ENCODE measurements around the gene CFAP221.
A peak's percentile ranks its signal among the peaks of the same experiment; 100 is the strongest.
"Not testable (repeated sequence)": the region's sequence is repeated elsewhere in the genome, so short reads cannot be mapped to it uniquely, and the experiment has no call there.

Gene CFAP221

DNA sequence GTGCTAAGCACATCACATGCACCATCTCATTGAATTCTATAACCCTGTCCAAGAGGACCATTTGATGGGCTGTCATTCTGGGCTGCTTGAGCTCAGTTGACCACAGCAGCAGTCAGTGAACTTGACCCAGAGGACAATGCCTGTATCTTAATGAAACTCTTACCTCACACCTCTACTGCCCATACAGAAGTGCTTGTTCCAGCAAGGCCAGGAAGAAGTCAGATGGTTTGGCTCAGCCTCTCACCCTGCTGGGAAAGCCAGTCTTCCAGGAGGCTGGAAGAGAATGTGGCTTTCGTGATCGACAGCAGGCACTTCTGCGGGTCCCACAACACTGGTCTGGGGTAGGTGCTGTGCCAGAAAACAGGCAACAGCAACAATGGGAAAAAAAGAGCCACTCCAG lies 47.3 kb downstream of the CFAP221 start:
- DNase-seq, result no peak

DNA sequence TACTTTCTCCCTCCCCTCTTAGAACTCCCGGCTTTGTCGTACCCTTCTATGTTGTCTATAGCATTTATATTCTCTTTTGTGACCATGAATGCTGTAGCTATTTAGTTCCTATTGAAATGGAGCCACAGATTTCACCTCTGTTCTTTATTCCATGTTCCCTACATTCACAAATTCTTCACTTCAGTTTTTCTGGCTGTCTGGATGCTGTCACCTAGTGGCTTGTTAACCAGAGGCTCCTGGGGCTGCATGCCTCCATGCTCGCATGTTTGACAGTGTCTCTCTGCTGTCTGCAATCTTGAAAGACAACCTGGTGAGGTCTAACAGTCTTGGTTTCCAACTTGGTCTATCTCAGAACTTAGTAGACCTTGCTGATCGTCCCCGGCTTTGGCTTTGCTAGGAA lies 48.2 kb downstream of the CFAP221 start:
- no peak for DNase-seq

DNA sequence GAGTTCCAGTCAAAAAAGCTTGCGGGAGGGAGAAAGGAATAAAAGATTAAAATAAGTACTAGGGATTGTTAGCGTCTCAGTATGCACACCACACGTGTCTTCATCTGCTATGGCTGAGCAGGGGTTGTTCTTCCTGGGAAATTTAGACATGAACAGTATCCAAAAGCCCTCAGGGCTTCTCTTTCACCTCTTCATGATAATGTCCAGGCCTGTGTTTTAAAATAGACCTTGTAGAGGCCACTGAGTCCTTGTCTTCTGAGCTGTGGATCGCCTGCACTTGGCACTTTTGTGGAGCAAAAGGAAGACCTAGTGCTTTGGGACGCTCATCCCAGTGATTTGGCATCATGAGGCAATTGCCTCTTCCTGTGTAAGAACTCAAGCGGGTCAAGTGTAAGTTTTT lies 52.4 kb downstream of the CFAP221 start:
- DNase-seq, result no peak

DNA sequence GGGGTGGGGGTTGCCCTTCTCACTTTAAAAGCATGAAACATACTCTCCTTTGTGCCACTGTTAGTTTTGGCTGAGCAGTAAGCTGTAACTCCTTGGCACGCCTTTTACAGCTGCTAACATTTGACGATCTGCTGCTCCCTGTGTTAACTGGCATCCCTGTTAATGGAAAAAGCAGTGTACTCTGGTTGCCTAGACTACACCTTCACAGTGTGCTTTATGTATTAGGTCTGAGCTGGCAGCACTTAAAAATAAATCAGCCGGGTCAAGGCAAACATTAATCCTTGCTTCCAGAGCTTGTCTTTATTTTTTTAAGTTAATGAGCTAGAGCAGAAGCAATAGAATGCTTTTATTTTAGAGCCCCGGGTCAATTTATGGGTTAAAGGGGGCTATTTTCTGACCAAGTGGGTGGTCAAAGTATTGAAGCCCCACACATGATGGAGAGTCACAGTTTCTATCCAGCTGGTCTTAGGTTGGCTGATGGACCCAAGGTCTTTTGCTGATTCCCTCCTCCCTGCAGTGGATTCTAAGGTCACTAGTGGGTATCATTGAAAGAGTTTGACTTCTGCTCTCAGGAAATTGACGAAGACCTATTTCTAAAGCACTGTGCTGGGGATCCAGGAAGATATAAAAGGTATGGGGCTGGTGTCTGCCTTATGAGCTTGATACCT lies 54.5 kb downstream of the CFAP221 start:
- DNase-seq, result no peak

DNA sequence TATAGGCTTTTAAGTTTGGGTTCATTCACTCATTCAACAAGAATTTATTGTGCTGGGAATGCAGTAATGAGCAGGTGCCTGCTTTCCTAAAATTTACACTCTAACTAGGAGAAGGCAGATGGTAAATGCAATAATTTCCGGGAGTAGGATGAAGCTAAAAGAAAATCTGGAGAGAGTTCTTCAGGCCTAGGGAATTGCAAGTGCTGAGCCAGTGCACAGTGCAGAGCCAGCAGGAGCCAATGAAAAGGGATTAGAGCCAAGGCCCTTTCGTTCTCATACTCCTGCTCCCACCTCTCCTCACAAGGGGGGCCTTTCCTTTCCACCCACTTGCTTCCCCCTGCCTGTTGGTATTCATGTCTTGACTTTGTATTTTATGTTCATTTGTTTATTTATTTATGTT lies 55.1 kb downstream of the CFAP221 start:
- DNase-seq, result no peak

DNA sequence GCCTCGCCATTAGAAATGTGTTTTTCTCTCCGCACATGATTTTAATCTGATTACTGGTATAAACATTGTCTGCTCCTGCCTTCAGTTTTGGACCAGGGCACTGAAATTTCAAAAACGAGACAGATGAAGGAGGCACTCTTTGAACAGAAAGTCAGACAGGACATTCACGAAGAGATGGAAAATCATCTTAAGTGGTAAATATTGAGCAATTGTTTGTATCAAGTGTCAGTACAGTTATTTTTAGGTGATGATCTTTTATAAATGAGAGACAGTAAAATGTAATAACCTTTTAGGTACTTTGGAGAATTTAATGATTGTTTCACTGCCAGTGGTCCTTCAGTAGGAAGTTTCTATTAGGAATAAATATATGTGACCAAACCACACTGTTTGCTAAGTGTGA lies 60.8 kb downstream of the CFAP221 start:
- DNase-seq, result no peak

DNA sequence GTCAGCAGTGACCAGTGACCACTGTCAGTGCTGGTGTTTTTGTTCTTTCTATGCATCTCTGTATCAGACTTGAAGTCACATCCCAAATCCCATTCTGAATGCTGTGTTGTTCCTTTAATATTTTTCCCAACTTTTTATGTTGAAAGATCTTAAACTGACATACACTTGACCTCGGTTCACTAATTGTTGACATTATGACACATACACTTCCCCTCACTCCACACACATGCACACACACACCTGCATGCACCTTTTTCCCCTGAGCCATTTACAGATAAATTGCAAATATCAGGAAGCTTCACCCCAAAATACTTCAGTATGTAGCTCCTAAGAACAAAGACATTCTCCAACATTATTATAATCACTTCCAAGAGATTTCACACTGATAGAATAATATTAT lies 62.4 kb downstream of the CFAP221 start:
- no peak for DNase-seq

DNA sequence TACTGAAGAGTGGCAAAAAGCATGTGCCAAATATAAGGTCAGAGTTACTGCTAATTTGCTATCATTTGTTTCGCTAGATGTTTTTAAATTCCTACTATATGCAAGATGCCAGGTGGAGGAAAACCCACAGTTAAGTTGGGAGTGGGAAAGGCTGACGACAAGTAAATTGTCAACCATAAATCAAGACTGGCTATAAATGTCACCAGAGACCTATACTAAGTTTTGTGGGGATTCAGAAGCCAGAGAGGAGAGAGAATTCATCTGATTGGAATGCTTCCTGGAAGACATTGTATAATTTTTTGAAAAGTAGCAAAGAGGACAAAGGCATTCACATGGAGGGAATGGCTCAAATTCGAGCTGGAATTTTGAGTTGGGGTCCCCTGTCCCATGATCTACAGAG lies 64.3 kb downstream of the CFAP221 start:
- no peak for DNase-seq

DNA sequence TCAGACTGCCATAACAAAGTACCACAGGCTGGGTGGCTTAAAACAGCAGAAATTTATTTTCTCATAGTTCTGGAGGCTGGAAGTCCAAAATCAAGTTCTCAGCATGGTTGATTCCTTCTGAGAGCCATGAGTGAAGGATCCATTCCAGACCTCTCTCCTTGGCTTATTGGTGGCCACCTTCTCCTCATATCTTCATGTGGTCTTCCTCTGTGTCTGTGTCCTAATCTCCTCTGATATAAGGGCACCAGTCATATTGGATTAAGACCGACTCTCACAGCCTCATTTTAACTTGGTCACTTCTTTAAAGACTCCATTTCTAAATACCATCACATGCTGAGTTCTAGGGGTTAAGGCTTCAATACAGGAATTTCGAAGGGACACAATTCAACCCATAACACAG lies 65.1 kb downstream of the CFAP221 start:
- DNase-seq, result no peak

DNA sequence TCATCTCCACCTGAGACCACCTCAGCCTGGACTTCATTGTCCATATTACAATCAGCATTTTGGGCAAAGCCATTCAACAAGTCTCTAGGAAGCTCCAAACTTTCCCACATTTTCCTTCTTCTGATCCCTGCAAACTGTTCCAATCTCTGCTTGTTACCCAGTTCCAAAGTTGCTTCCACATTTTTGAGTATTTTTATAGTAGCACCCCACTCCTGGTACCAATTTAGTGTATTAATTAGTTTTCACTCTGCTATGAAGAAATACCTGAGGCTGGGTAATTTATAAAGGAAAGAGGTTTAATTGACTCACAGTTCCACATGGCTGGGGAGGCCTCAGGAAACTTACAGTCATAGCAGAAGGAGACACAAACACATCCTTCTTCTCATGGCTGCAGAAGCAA lies 69.9 kb downstream of the CFAP221 start:
- DNase-seq, result not testable (repeated sequence)

DNA sequence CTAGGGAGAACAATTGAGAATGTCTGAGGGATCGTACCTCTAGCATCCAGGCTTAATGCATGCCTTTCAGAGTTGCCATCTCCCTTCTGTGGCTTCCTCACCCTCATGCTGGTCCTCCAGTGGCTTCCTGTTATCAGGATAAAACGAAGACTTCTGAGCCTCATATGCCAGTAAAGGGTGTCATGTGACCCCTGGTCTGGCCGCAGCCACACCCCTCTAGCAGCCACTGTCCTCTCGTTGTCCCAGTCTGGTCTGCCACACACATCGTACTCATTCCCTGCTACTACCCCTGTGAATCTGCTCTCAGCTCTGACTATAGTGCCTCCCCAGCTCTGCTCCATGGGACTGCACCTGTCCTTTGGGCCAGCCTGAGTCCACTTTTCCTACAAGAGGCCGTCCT lies 72.2 kb downstream of the CFAP221 start:
- DNase-seq, result no peak

DNA sequence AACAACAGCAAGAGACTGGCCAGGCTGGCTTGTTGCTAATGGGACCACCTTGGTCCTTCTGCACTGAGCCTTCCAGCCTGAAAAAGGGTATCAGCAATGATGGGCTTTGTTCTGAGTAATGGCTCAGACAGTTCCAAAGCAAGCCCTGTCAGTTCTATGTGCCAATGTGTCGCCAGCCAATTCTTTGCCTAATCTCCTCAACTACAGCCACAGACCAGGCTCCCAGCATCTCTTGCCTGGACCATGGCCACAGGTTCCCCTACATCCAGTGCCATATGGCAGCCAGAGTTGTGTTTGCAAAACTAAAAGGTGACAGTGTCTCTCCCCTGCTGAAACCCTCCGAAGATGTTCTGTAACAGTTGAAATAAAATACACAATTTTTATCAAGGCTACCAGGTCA lies 73.2 kb downstream of the CFAP221 start:
- no peak for DNase-seq

DNA sequence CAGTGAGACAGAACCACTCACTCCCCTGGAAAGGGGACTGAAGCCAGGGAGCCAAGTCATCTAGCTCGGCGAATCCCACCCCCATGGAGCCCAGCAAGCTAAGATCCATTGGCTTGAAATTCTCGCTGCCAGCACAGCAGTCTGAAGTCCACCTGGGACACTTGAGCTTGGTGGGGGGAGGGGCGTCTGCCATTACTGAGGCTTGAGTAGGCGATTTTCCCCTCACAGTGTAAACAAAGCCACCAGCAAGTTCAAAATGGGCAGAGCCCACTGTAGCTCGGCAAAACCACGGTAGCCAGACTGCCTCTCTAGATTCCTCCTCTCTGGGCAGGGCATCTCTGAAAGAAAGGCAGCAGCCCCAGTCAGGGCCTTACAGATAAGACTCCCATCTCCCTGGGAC lies 74.5 kb downstream of the CFAP221 start:
- not testable (repeated sequence) for DNase-seq

DNA sequence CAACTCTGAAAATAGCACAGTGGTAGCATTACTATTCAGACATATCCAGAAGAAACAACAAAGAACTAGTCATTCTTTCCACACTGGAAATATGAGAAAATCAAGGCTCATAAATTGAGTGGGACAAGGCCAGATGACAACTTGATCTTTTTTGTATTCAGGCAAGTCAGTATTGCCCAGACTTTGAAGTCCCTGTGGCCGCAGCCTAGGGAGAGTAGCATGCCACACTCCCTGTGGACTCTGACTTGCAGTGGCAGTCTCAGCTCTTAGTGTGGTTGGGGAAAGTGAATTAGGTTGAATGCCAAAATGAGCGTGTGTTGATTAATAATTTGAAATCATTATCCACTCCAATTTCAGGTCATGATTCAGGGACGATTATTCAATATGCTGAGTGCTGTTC lies 81.0 kb downstream of the CFAP221 start:
- no peak for DNase-seq

DNA sequence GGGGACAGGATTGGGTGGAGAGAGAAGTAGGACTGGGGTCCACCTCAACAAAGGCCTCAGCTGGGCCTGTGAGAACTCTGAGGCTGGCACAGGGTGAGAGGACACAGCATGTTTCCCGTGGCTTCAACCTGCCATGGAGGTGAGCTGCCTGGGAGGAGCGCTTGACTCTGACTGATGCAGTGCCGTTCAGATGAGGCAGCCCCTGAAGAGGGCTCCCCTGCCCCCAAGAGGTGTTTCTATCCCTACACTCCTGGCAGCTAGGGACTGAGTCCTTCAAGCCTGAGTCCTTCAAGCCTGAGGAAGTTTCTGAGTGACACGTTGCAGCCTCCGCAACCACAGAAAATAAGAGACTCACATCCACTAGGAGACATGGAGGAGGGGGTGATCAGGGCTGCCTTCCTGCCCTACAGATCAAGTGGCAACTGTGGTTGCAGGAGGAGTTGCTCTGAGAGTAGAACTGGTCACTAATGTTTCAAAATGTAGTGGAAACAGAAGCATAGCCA lies 85.1 kb downstream of the CFAP221 start:
- no peak for DNase-seq

DNA sequence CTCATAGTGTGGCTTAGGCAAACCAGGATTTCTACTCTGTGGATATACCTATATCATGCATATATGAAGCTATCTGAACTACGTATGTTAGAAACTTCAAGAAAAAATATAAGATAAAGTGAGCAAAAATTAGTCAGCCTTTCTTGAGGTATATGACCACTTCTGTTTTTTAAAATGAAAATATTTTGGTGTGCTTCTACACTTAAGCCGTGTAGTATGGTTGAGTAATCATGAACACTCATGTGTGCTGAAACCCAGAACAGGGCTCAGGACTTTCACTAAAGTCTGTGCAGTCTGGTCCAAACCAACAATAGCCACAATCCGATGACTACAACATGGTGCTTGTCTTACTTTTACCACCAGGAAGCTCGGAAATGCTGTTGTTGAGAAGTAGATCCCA lies 85.9 kb downstream of the CFAP221 start:
- DNase-seq, result no peak

DNA sequence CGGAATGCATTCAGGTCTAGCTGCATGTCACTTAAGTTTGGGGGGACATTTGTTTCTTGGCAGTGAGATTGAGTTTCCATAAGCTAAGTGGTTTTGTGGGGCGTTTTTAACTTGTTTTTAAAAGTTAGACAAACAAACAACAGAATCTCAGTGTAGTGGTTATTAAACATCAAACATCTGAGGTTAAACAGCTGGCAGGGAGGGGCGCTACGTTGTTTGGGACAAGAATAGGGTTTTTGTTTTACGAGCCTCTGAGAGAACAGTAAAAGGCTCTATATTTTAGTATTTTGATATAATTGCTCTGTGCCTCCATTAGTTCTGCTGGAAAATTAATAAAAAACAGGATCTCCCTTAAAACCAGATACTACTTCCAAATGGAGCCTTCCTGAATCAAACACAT lies 93.1 kb downstream of the CFAP221 start:
- no peak for DNase-seq

DNA sequence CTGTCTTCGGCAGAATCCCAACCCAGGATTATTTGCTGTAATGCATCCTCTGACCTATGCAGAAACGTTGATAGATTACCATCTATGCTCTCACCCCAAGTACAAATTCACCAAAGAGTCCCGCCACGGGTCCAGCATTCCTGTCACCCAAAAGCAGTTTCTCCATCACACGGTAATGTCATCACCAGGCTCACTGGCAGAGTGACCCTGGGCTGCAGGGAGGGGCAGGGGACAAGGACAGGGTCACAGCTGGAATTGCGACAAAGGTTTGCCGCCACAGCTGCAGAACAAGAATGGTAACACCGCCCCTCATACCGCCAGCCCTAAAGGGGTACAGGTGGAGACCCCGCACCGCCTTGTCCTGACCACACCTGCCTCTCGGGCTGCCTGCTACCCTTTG lies 94.0 kb downstream of the CFAP221 start:
- no peak for DNase-seq

DNA sequence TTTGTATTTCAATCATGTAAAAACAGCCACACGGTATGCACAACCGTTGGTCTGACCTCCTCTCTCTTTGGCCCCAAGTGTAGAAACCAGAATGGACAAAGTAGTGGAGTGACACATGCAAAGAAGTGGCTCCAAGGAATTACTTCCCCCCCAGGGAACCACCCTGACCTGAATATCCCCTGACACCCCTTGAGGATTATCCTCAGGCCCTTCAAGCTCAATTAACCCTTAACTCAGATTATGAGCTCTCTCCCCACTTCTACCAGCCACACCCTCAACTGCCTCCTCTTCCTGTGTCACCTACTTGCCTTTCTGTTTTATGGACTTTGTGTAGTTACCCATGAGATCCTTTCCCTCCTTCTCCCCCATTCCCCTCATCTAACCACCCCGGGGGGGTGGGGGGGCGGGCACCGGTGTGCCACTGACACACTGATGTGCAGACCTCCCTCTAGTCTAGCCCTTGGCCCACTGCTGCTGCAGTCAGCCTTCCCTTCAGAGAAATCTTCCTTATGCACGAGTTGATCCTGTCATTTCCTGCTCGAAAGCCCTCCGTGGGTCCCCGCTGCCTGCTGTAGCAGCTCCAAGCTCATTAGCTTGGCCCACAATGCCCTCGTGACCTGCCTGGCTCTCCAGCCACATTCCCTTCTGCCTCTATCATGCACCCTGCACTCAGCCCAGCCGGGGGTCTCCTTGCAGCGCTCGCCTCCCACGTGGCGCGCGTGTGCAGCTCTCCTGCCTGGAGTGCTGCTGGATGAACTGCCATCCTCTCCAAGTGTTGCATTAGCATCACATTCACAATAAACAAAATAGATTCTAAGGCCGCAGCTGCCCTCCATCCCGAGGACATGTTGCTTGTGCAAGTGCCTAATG lies 94.7 kb downstream of the CFAP221 start:
- no peak for DNase-seq

DNA sequence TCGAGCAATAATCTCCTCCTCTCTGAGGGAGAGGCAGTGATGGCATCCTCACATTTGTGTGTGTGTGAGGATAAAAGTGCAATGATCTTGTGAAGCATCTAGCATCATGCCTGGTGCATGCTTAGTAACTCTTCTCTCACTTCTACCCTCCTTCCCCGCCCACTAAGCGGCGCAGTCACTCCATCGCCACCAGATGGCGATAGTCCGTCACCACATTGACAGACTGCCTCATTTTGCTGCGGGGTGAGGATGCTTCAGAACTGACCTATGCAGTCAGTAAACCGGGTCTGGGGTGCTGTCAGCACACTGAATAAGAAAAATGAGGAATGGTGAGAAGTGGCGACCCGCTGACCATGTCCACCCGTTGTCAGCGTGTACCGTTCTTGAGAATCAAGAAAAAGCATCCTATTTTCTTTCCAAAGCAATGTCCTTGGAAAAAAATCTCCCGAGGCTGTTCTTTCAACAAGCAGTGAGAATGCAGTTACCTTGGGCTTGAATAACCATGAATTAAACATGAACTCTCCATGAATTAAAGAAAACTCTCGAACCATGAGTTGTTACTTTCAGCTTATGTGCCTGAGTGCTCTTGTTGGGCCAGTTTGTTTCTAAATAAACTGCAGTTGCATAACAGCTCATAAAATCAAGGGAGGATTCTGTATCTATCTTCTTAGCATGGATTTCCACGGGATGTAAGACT lies 97.5 kb downstream of the CFAP221 start:
- peak; percentile 53 for DNase-seq

DNA sequence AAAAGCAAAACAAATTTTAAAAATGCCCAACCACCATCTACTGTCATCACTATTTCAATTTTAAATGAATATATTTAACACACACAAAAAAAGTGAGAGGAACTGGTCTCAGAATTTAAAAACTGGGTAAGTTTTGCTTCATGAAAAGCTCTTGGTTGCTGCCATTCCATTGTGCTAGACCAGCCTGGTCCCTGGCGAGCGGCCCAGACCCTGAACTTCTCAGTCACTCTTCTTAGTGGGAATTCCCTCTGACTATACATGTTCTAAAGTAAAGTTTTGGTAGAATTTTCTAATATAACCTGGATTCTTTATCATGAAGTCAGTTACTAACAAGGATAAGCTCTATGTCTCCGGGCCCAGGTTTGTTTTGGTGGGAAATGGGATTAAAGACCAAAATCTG lies 99.9 kb downstream of the CFAP221 start:
- DNase-seq, result no peak

DNA sequence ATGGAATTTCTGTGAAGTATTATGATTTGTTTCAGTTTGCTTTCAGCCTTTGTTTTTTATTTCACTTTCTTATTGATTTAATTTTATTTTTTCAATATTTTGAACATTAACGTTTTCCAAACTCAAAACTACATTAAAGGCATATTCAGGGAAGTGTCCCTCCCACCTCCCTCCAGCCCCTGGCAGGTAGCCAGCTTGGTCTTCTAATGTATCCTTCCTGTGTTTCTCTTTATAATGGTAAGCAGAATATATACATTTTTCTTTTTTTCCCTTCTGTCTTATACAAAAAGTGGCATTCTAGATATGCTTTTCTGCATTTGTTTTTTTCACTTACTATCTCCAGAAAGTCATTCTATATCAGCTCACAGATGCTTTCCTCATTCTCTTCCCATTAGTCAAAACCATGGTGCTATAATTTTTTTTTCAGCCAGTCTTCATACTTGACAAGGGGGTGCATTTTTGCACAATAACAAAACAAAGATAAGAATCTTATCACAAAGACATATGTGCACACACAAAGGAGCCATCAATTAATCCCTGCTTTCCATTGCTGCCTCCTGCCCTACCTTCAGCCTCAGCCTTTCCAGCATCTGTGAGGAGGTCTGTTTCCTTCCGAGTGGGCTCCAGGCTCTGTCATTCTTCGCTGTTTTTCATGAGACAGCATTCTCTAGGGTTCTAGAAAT lies 101.1 kb downstream of the CFAP221 start:
- DNase-seq, result no peak

DNA sequence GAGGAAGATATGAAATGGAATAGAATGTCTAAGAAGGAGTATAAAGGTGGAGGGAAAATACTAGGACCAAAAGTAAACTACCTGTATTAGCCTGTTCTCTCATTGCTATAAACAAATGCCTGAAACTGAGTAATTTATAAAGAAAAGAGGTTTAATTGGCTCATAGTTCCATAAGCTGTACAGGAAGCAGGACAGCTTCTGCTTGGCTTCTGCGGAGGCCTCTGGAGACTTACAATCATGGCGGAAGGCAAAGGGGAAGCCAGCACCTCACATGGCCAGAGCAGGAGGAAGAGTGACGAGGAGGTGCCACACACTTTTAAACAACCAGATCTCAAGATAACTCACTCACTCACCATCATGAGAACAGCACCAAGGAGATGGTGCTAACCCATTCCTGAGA lies 101.9 kb downstream of the CFAP221 start:
- DNase-seq, result no peak

All from central memory CD4-positive, alpha-beta T cell (primary cell).